Breast epithelium (tissue), 3 donors: ENCODE measurements around the gene BCL6.

ENCODE experiments used
- CTCF ChIP-seq, 3 donors: fragments of 450-650 bp; IDR thresholded peaks; one replicate each; pipeline ENCODE4 v1.5.1; 2016 to 2017; ENCODE audit warnings: antibody characterized with exemption in 3 of 3, mild to moderate bottlenecking in 3 of 3, moderate library complexity in 3 of 3
- POLR2A ChIP-seq: fragments of 450-650 bp; IDR thresholded peaks from one replicate; pipeline ENCODE4 v1.6.1; 2016; ENCODE audit warnings: antibody characterized with exemption, mild to moderate bottlenecking, moderate library complexity
- POLR2AphosphoS5 ChIP-seq, 3 donors: sonication (generic); formaldehyde crosslinking; IDR thresholded peaks; one replicate each; pipeline ENCODE4 v1.6.1; 2017; ENCODE audit warnings: antibody characterized with exemption in 3 of 3

GRCh38 chr3:187788984-187789857 lies 44.0 kb upstream of the BCL6 start:
- TF ChIP-seq POLR2A (no peak), POLR2AphosphoS5 (IDR thresholded peaks at IDR 0.05) (no peak), CTCF (IDR thresholded peaks at IDR 0.05) (no peak)
